ENCODE results near the gene TESMIN. TPM values are rescaled to one million over a fixed set of nuclear protein-coding genes. Genes with fewer than 3 reads are reported as not detected.

TESMIN gene
- total RNA-seq, 1 experiment from 2014 or later: 45.2 TPM

DNA sequence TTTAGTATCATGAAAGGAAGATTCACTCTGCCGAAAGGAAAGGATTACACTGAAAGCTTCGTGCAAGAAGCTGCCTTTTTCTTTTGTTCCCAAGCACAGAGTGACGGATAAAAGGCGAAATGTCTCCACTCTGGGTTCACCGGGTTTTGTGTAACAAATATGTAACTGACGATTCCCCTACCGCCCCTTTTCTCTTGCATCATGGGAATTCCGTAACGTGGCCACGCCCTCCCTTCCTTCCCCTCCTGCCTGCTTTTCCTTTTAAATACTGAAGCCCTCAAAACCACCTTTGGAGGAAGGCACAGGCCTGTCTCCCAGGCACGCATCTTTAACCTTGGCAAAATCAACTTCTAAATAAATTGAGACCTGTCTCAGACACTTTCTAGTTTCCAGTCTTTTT lies 16.4 kb upstream of the TESMIN start:
- WGBS (ENCODE audit: extremely low coverage, insufficient read length, low lambda C conversion rate): no CpG with 5 or more reads among the region's 11 CpGs
- no peak overlapping the region for H3K14ac ChIP-seq (ENCODE audit: insufficient read depth, low read length)

More for the DNA sequence above, 16.4 kb upstream of the TESMIN start:
- H3K23ac ChIP-seq (ENCODE audit: insufficient read length, low read depth, low read length): no peak overlapping the region
- no peak overlapping the region for H2BK15ac ChIP-seq (ENCODE audit: low read depth, low read length)
- no peaks in the 10 kb centered on the region for H3K23me2 ChIP-seq (ENCODE audit: insufficient read length, low read depth, low read length, poor library complexity, severe bottlenecking)
- no peaks in the 10 kb centered on the region for H3K4me1 ChIP-seq (ENCODE audit: insufficient read depth, low read length)
- H3K4me1 Mint-ChIP-seq: peaks cover 9 to 10% of the 10 kb centered on the region in 2 experiments
- no peak overlapping the region for H2BK12ac ChIP-seq (ENCODE audit: insufficient read length, low read depth, low read length)
- no peaks in the 10 kb centered on the region for H3K27me3 ChIP-seq (ENCODE audit: insufficient read depth, low read length)
- no peak overlapping the region for H3K9ac ChIP-seq (ENCODE audit: extremely low read depth, insufficient read length, low read length)
- H3K4me2 ChIP-seq (ENCODE audit: insufficient read depth, insufficient read length, low read length): no peak overlapping the region
- no peak overlapping the region for H3K18ac ChIP-seq (ENCODE audit: insufficient read length, low read depth, low read length)
- H2AK5ac ChIP-seq (ENCODE audit: insufficient read length, low read length): no peak overlapping the region
- no peaks in the 10 kb centered on the region; the same call in 1 of the 2 replicates for H3K27me3 Mint-ChIP-seq (ENCODE audit: low read depth)
- H3K4me3 Mint-ChIP-seq: no peak overlapping the region
- H3K79me1 ChIP-seq (ENCODE audit: insufficient read depth, low read depth, low read length, poor library complexity, severe bottlenecking): no peaks in the 10 kb centered on the region
- H2BK120ac ChIP-seq (ENCODE audit: low read depth, low read length, poor library complexity, severe bottlenecking): no peak overlapping the region
- no peaks in the 10 kb centered on the region for H4K20me1 ChIP-seq (ENCODE audit: control insufficient read depth, insufficient read depth, insufficient read length)
- H3K79me2 ChIP-seq (ENCODE audit: insufficient read depth, low read length): no peaks in the 10 kb centered on the region
- H3K9me3 ChIP-seq (ENCODE audit: control insufficient read depth, low read depth, low read length): no peaks in the 10 kb centered on the region
- H3K4ac ChIP-seq (ENCODE audit: low read depth, low read length): no peak overlapping the region
- no peak overlapping the region for H3K56ac ChIP-seq (ENCODE audit: insufficient read length, low read depth, low read length)
- no peak overlapping the region for H4K5ac ChIP-seq (ENCODE audit: insufficient read length, low read depth, low read length)
- H3K27ac ChIP-seq (ENCODE audit: insufficient read length, low read depth, low read length): no peak overlapping the region
- H3T11ph ChIP-seq (ENCODE audit: low read length): no peak overlapping the region
- no peaks in the 10 kb centered on the region; a peak in 1 of 5 replicates for H3K9me3 Mint-ChIP-seq
- H4K8ac ChIP-seq (replicated peaks; ENCODE audit: insufficient read length, low read depth, low read length): no peak overlapping the region
- H2AFZ ChIP-seq (ENCODE audit: low read length): no peak overlapping the region
- peak overlapping the region in 1 of 3 experiments; percentile 91; a peak in 3 of 7 replicates for H3K27ac Mint-ChIP-seq
- no peak overlapping the region for H2BK5ac ChIP-seq (ENCODE audit: insufficient read length, low read length)
- H3K36me3 Mint-ChIP-seq (ENCODE audit: insufficient read depth in 1 of 3, low read depth in 3 of 3): peaks cover 0 to 7% (median 0%) of the 10 kb centered on the region in 3 experiments; a peak in 2 of 7 replicates
- H2BK20ac ChIP-seq (ENCODE audit: low read depth, low read length, poor library complexity, severe bottlenecking): no peak overlapping the region
- no peak for TF ChIP-seq CTCF (conservative IDR thresholded peaks at IDR 0.05)
- H4K91ac ChIP-seq (ENCODE audit: insufficient read length, low read depth, low read length): no peak overlapping the region
- no peak for DNase-seq
